Measurements from ENCODE around the gene FOXN3.

The FOXN3 gene

GRCh38 chr14:89407856-89408255, 9.2 kb downstream of the FOXN3 start:
- DNase-seq: no peak

GRCh38 chr14:89406941-89407340, 10.1 kb downstream of the FOXN3 start:
- DNase-seq: no peak

- no peak for DNase-seq
Observed at GRCh38 chr14:89406361-89406760, 10.7 kb downstream of the FOXN3 start.

GRCh38 chr14:89405712-89406111, 11.3 kb downstream of the FOXN3 start:
- DNase-seq: no peak

GRCh38 chr14:89402363-89402762, 14.7 kb downstream of the FOXN3 start:
- no peak for DNase-seq

GRCh38 chr14:89401761-89402160, 15.3 kb downstream of the FOXN3 start:
- DNase-seq: no peak

GRCh38 chr14:89401241-89401640, 15.8 kb downstream of the FOXN3 start:
- DNase-seq: no peak

GRCh38 chr14:89400529-89400928, 16.5 kb downstream of the FOXN3 start:
- no peak for DNase-seq

- no peak for DNase-seq
Observed at GRCh38 chr14:89399594-89400068, 17.4 kb downstream of the FOXN3 start.

- DNase-seq: no peak
Observed at GRCh38 chr14:89399157-89399556, 17.9 kb downstream of the FOXN3 start.

GRCh38 chr14:89397569-89398230, 19.3 kb downstream of the FOXN3 start:
- DNase-seq: no peak

GRCh38 chr14:89394972-89395371, 22.1 kb downstream of the FOXN3 start:
- DNase-seq: no peak

GRCh38 chr14:89393222-89393745, 23.7 kb downstream of the FOXN3 start:
- DNase-seq: no peak

GRCh38 chr14:89392181-89392580, 24.9 kb downstream of the FOXN3 start:
- no peak for DNase-seq

GRCh38 chr14:89391556-89391955, 25.5 kb downstream of the FOXN3 start:
- no peak for DNase-seq

GRCh38 chr14:89391123-89391522, 25.9 kb downstream of the FOXN3 start:
- DNase-seq: no peak

GRCh38 chr14:89388853-89389252, 28.2 kb downstream of the FOXN3 start:
- DNase-seq: no peak

GRCh38 chr14:89387922-89388685, 28.9 kb downstream of the FOXN3 start:
- DNase-seq: no peak

- DNase-seq: no peak
Observed at GRCh38 chr14:89386212-89386886, 30.7 kb downstream of the FOXN3 start.

- DNase-seq: no peak
Observed at GRCh38 chr14:89384636-89385035, 32.4 kb downstream of the FOXN3 start.

- no peak for DNase-seq
Observed at GRCh38 chr14:89384023-89384422, 33.0 kb downstream of the FOXN3 start.

- no peak for DNase-seq
Observed at GRCh38 chr14:89382901-89383845, 33.9 kb downstream of the FOXN3 start.
